AG09319 (cell line): ENCODE results near the gene DNAJA3.
A peak's percentile ranks its signal among the peaks of the same experiment; 100 is the strongest.

Source experiments
- DNase-seq: peaks from one replicate; pipeline ENCODE4 v3.0.0-alpha.2; 2010; ENCODE audit warnings: low read depth; ENCODE audit errors: extremely low read depth
- TF ChIP-seq, protein P1 (sequence below): IDR thresholded peaks from 2 replicates; pipeline ENCODE4 v1.5.1; 2011; ENCODE audit warnings: low read depth, mild to moderate bottlenecking, inconsistent platforms, low read length, moderate library complexity

The DNAJA3 gene

DNA sequence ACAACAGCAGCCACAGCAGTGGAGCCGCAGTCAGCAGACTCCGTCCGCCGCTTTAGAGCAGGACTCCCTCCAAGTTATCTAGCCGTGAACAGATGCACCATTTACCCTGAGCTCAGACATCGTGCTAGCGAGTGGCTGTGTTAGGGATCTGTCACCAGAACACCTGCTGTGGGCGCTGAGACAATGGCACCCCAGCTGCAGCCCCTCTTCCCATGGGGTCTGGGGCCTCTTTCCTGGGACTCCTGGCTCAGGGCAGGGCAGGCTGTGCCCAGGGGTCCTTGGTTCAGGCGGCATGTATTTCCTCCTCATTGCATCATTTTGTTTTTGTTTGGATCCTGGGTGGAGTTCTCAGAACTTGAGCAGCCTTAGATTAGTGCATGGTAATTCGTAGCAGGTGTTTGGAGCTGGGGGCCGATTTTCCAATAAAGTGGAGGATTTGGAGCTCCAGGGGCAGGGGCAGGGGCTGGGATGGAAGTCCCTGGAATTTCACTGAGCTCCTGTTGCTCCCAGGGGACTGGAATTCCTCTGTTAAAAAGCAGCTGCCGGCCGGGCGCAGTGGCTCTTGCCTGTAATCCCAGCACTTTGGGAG lies 25.4 kb downstream of the DNAJA3 start:
- TF ChIP-seq, protein P1, sequence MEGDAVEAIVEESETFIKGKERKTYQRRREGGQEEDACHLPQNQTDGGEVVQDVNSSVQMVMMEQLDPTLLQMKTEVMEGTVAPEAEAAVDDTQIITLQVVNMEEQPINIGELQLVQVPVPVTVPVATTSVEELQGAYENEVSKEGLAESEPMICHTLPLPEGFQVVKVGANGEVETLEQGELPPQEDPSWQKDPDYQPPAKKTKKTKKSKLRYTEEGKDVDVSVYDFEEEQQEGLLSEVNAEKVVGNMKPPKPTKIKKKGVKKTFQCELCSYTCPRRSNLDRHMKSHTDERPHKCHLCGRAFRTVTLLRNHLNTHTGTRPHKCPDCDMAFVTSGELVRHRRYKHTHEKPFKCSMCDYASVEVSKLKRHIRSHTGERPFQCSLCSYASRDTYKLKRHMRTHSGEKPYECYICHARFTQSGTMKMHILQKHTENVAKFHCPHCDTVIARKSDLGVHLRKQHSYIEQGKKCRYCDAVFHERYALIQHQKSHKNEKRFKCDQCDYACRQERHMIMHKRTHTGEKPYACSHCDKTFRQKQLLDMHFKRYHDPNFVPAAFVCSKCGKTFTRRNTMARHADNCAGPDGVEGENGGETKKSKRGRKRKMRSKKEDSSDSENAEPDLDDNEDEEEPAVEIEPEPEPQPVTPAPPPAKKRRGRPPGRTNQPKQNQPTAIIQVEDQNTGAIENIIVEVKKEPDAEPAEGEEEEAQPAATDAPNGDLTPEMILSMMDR, result no peak
- peak; percentile 39 for DNase-seq

DNA sequence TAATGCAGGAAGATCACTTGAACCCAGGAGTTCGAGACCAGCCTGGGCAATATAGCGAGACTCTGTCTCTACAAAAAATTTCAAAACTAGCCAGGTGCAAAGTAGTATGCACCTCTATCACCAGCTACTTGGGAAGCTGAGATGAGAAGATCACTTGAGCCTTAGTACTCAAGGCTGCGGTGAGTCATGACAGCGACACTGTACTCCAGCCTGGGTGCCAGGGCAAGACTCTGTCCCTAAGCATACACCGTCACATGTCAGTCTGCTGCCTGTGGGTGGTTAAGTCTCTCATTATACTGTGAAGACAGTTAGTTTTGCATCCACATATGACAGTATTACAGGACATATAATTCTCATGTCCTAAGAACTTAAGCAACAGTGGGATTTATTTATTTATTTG lies 27.0 kb downstream of the DNAJA3 start:
- DNase-seq, result no peak

DNA sequence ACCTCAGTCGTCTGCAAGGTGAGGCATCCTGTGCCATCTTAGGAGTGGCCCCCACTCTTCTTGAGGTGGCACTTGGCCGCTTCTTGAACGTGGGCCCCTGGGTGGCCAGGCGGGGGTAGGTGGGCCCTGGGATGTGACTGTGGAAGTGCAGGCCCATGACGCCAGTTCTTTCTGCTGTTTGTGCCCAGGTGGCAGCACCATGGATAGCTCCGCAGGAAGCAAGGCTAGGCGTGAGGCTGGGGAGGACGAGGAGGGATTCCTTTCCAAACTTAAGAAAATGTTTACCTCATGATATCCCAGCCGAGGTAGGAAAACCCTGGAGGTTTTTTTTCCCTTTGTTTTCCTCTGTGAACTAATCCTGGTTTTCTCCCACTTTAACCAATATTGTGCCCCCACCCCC lies 29.0 kb downstream of the DNAJA3 start:
- DNase-seq, result no peak
- TF ChIP-seq, protein P1, result no peak

More for the DNA sequence above, 27.0 kb downstream of the DNAJA3 start:
- TF ChIP-seq, protein P1, result no peak

DNA sequence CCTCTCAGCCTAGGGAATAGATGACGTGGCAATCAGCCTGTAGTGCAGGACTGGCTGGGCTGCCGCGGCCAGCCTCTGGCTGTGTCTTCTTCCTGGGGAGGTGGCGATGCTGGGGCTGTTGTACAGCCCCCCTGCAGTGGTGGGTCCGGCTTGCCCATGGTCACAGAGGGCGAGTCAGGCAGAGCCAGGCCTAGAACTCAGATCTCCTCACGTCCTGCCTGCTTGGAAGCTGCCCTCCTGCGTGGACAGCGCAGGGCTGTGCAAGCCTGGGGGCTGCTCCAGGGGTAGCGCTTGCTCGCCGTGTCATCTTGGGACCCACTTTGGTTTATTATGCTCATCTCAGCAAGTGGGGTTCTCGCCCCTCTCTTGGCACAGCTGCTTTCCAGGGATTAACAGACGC lies 29.4 kb downstream of the DNAJA3 start:
- no peak for DNase-seq
- TF ChIP-seq, protein P1, result no peak

DNA sequence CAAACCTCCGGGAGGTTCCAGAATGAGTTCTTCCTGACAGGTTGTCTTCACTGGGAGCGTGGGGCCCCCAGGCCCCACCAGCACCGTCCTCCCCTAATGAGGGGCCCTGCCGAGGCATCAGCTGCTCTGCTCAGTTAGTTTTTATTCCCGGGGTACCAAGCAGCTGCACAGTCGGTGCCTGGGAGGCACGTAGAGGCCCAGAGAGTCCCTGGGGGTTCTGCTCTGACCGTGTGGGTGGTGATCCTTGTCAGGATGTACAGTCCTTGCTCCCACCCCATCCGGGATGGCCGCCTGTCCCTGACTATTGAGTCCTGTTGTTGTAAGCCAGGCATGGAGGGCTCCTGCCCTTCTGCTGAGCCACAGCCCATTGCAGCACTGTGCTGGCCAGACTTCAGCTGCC lies 30.3 kb downstream of the DNAJA3 start:
- TF ChIP-seq, protein P1, result no peak
- DNase-seq, result no peak

DNA sequence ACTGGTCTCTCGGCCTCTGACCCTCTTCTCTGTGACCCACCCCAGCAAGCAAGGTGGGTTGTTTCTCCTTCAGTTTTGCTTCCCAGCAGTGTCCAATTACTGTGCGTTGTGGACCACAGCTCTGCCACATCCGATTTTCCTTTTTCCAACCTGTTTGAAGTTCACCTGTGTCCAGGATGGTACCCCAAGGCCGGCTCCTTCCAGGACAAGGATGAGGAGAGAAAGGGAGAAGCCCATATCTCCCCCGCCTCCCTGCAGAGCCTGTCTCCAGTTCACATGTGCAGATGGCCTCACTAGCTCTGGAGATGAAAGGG lies 35.2 kb downstream of the DNAJA3 start:
- DNase-seq, result no peak
- TF ChIP-seq, protein P1, result no peak

DNA sequence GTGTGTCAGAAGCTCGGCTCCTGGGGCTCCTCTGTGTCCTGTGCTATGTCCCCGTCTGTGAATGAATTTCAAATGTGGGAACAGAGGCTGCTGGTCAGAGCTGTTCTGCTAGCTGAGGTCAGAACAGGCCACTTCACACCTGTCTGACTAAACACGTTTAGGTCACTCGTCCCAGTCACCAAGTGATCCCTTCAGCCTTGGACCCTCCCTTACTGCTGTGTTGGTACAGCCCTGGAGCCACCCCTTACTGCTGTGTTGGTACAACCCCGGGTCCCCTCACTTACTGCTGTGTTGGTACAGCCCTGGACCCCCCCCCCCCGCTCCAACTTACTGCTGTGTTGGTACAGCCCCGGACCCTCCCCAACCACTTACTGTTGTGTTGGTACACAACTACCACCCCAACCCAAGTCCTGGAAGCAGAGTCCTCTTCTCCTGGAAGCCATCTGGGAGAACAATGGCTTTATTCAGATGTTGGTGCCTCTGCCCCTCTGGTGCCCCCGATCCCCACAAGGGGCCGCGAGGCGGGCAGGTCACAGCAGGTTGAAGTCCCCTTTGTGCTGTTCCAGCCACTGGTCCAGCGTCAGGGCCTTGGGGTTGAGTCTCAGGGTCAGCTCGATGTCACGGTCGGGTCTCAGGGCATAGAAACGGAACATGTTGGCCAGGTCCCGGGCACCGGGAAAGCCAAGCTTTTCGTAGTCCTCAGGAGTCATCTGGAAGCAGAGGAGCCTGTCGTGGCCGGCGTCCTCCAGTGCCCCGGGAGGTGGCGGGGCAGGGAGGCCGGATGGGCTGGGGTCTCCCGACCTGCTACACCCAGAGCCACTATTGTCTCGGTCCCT lies 35.8 kb downstream of the DNAJA3 start:
- TF ChIP-seq, protein P1, result no peak
- no peak for DNase-seq
